Measurements from ENCODE around the gene CNDP1.
A peak's percentile ranks its signal among the peaks of the same experiment; 100 is the strongest.
"Not testable (repeated sequence)": the region's sequence is repeated elsewhere in the genome, so short reads cannot be mapped to it uniquely, and the experiment has no call there.

The CNDP1 gene

DNA sequence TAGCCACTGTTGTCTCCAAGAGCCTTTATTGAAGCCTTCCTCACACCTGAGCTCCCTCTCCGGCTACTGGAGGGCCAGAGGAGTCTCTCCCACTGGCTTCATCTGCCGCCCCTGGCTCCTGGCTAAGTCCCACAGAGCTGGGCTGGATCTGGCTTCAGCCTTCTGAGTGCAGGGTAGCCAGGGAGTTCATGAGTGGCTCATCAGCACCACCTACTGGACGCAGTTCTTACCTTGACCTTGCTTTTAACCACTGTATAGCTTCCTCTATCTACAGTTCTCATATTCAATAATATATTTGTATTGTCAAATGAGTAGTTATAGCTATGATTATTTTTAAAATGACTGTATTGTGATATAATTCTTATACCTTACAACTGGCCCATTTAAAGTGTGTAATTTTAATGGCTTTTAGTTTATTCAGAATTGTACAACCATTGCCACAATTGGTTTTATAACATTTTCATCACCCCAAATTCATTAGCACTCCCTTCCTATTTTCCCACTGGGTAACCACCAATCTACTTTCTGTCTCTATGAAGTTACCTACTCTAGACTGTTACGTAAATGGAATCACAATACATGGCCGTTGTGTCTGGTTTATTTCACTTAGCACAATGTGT, 17.7 kb downstream of the CNDP1 start:
- POLR2A ChIA-PET: no interaction called here

DNA sequence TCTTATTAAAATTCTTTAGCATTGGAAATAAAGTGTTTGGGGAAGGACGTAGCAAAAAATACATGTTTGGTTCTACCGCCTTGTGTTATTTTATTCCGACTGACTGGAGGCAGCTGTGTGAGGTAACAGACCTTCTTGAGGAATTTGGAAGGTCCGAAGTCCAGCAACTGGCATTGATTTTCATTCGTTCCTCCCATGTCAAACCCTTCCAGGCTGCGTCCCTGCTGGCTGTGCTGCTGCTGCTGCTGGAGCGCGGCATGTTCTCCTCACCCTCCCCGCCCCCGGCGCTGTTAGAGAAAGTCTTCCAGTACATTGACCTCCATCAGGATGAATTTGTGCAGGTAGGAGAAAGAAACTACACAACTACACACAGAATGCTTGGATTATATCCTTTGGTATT, 21.8 kb downstream of the CNDP1 start:
- CTCF ChIA-PET: interaction anchor here (1.0 to 1.3 kb wide), 2 partner anchors 9 to 63 kb away, joined by 3 to 4 read pairs; no protein-coding TSS in a partner anchor
- no peak for DNase-seq
- POLR2A ChIA-PET: no interaction called here
- Histone ChIP-seq H3K27ac (ENCODE audit: insufficient read depth in 1 of 2, low read depth in 1 of 2, low read length in 2 of 2, poor library complexity in 1 of 2, severe bottlenecking in 2 of 2) (no peak overlapping the region), H3K9me3 (ENCODE audit: control extremely low read depth in 1 of 5, control insufficient read depth in 4 of 5, insufficient read depth in 2 of 5, low read depth in 1 of 5, low read length in 4 of 5) (no peaks in the 10 kb centered on the region), H3K27me3 (replicated peaks in 2 of 5; ENCODE audit: control insufficient read depth in 4 of 5, insufficient read depth in 5 of 5, low read length in 4 of 5) (peaks cover 0 to 11% (median 0%) of the 10 kb centered on the region in 5 experiments), H3K36me3 (ENCODE audit: control insufficient read depth in 4 of 4, insufficient read depth in 4 of 4, low read length in 3 of 4) (no peaks in the 10 kb centered on the region), H3K4me3 (ENCODE audit: control insufficient read depth in 1 of 7, extremely low read depth in 1 of 7, insufficient read depth in 4 of 7, low read depth in 2 of 7, low read length in 6 of 7) (no peak overlapping the region), H3K4me1 (ENCODE audit: control extremely low read depth in 1 of 4, control insufficient read depth in 4 of 4, insufficient read depth in 4 of 4, low read length in 3 of 4) (no peaks in the 10 kb centered on the region)
- 94% methylated on average over 5 of the region's 11 CpGs for WGBS (ENCODE audit: insufficient coverage)

More for the DNA sequence above, 17.7 kb downstream of the CNDP1 start:
- no peaks in the 10 kb centered on the region for H3K36me3 ChIP-seq (ENCODE audit: control insufficient read depth in 4 of 4, insufficient read depth in 4 of 4, low read length in 3 of 4)
- no peaks in the 10 kb centered on the region for H3K4me1 ChIP-seq (ENCODE audit: control extremely low read depth in 1 of 4, control insufficient read depth in 4 of 4, insufficient read depth in 4 of 4, low read length in 3 of 4)
- H3K4me3 ChIP-seq (ENCODE audit: control insufficient read depth in 1 of 7, extremely low read depth in 1 of 7, insufficient read depth in 4 of 7, low read depth in 2 of 7, low read length in 6 of 7): no peak overlapping the region
- peaks cover 1 to 20% (median 7%) of the 10 kb centered on the region in 5 experiments for H3K9me3 ChIP-seq (ENCODE audit: control extremely low read depth in 1 of 5, control insufficient read depth in 4 of 5, insufficient read depth in 2 of 5, low read depth in 1 of 5, low read length in 4 of 5)
- peaks cover 0 to 5% (median 0%) of the 10 kb centered on the region in 5 experiments for H3K27me3 ChIP-seq (replicated peaks in 2 of 5; ENCODE audit: control insufficient read depth in 4 of 5, insufficient read depth in 5 of 5, low read length in 4 of 5)
- WGBS (ENCODE audit: insufficient coverage): 14% methylated on average over 1 of the region's 5 CpGs
- peak; percentile 83 to 92 (median 86) for DNase-seq
- CTCF ChIA-PET: interaction anchor here (0.7 to 3.4 kb wide), 26 partner anchors 8 to 357 kb away, joined by 3 to 48 read pairs (median 4); no protein-coding TSS in a partner anchor
- no peak overlapping the region for H3K27ac ChIP-seq (ENCODE audit: insufficient read depth in 1 of 2, low read depth in 1 of 2, low read length in 2 of 2, poor library complexity in 1 of 2, severe bottlenecking in 2 of 2)

DNA sequence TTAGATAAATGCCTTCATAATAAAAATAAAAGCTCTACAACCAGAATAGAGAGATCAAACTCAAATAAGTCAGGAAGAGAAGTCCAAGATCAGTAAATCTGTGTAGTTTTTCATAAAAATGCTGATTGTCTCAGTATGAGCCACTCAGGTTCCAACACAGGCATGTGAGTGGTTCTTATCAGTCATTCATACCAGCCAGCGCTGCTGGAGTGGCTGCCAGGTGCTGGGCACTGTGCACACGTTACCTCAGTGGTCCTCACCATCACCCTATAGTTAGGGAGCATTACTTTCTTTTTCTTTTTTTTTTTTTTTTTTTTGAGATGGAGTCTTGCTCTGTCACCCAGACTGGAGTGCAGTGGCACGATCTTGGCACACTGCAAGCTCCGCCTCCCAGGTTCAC, 23.8 kb downstream of the CNDP1 start:
- Histone ChIP-seq H3K27ac (ENCODE audit: insufficient read depth in 1 of 2, low read depth in 1 of 2, low read length in 2 of 2, poor library complexity in 1 of 2, severe bottlenecking in 2 of 2) (no peak overlapping the region), H3K4me3 (ENCODE audit: control insufficient read depth in 1 of 7, extremely low read depth in 1 of 7, insufficient read depth in 4 of 7, low read depth in 2 of 7, low read length in 6 of 7) (no peak overlapping the region), H3K4me1 (ENCODE audit: control extremely low read depth in 1 of 4, control insufficient read depth in 4 of 4, insufficient read depth in 4 of 4, low read length in 3 of 4) (no peaks in the 10 kb centered on the region), H3K36me3 (ENCODE audit: control insufficient read depth in 4 of 4, insufficient read depth in 4 of 4, low read length in 3 of 4) (no peaks in the 10 kb centered on the region), H3K9me3 (ENCODE audit: control extremely low read depth in 1 of 5, control insufficient read depth in 4 of 5, insufficient read depth in 2 of 5, low read depth in 1 of 5, low read length in 4 of 5) (no peaks in the 10 kb centered on the region), H3K27me3 (replicated peaks in 2 of 5; ENCODE audit: control insufficient read depth in 4 of 5, insufficient read depth in 5 of 5, low read length in 4 of 5) (peaks cover 0 to 11% (median 1%) of the 10 kb centered on the region in 5 experiments)
- WGBS (ENCODE audit: insufficient coverage): no CpG with 5 or more reads among the region's 4 CpGs
- DNase-seq: no peak
- ChIA-PET POLR2A (no interaction called here), CTCF (no interaction called here)

DNA sequence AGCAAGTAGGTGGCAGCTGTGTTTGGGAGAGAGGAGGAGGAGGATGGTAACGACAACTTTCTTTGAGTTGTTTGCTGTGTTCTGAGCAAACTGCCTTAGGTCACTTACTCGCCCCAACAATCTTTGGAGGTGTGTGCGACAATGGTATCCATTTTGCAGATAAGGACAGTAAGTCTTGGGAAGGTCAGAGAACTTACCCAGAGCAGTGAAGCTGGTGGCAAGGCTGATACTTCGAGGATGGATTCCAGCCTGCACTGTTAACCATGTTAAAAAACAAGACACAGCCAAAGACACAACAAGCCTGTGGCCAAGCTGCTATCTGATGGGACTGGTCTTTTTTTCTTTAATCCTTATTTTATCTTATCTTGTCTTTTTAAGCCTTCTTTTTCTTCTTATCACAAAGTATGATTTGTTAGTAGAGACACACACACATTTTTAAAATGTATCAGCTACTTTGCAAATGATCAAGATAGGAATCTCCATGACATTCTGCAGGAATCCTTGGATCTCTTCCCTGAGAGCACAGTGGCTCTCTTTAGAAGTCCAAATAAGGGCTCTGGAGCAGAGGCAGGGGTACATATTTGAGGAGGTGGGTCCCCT, 27.9 kb downstream of the CNDP1 start:
- no peak overlapping the region for H3K27ac ChIP-seq (ENCODE audit: insufficient read depth in 1 of 2, low read depth in 1 of 2, low read length in 2 of 2, poor library complexity in 1 of 2, severe bottlenecking in 2 of 2)
- POLR2A ChIA-PET: no interaction called here
- WGBS (ENCODE audit: insufficient coverage): 94% methylated on average over 3 of the region's 4 CpGs
- no peak for DNase-seq
- CTCF ChIA-PET: interaction anchor here (1.3 kb wide), 1 partner anchor 10 kb away, joined by 5 read pairs; no protein-coding TSS in a partner anchor
- no peaks in the 10 kb centered on the region for H3K36me3 ChIP-seq (ENCODE audit: control insufficient read depth in 4 of 4, insufficient read depth in 4 of 4, low read length in 3 of 4)
- no peaks in the 10 kb centered on the region for H3K4me1 ChIP-seq (ENCODE audit: control extremely low read depth in 1 of 4, control insufficient read depth in 4 of 4, insufficient read depth in 4 of 4, low read length in 3 of 4)
- no peak overlapping the region for H3K4me3 ChIP-seq (ENCODE audit: control insufficient read depth in 1 of 7, extremely low read depth in 1 of 7, insufficient read depth in 4 of 7, low read depth in 2 of 7, low read length in 6 of 7)
- H3K27me3 ChIP-seq (replicated peaks in 2 of 5; ENCODE audit: control insufficient read depth in 4 of 5, insufficient read depth in 5 of 5, low read length in 4 of 5): peaks cover 0 to 6% (median 1%) of the 10 kb centered on the region in 5 experiments
- peaks cover 0 to 3% (median 0%) of the 10 kb centered on the region in 5 experiments for H3K9me3 ChIP-seq (ENCODE audit: control extremely low read depth in 1 of 5, control insufficient read depth in 4 of 5, insufficient read depth in 2 of 5, low read depth in 1 of 5, low read length in 4 of 5)

DNA sequence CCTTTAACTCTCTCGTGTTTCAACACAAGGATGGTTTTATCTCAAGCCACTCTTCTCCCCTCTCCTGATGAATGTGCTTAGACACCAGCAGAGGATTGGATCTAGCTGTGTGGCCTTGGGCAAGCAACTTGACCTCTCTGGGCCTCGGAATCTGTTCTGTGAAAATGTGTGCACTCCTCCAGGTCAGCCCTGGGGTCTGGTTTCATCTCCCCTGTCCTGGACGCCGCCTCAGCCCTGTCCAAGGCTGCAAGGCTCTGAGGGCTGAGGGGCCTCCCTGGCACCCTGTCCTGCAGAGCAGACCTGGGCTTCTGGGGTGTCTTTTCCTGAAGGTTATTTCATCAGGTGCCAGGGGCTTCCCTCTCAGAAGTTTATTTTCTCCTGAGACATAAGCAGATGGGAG, 28.5 kb downstream of the CNDP1 start:
- Histone ChIP-seq H3K27ac (ENCODE audit: insufficient read depth in 1 of 2, low read depth in 1 of 2, low read length in 2 of 2, poor library complexity in 1 of 2, severe bottlenecking in 2 of 2) (no peak overlapping the region), H3K27me3 (replicated peaks in 2 of 5; ENCODE audit: control insufficient read depth in 4 of 5, insufficient read depth in 5 of 5, low read length in 4 of 5) (peaks cover 0 to 6% (median 1%) of the 10 kb centered on the region in 5 experiments), H3K9me3 (ENCODE audit: control extremely low read depth in 1 of 5, control insufficient read depth in 4 of 5, insufficient read depth in 2 of 5, low read depth in 1 of 5, low read length in 4 of 5) (peaks cover 0 to 3% (median 0%) of the 10 kb centered on the region in 5 experiments), H3K4me1 (ENCODE audit: control extremely low read depth in 1 of 4, control insufficient read depth in 4 of 4, insufficient read depth in 4 of 4, low read length in 3 of 4) (peaks cover 0 to 1% (median 0%) of the 10 kb centered on the region in 4 experiments), H3K36me3 (ENCODE audit: control insufficient read depth in 4 of 4, insufficient read depth in 4 of 4, low read length in 3 of 4) (no peaks in the 10 kb centered on the region), H3K4me3 (ENCODE audit: control insufficient read depth in 1 of 7, extremely low read depth in 1 of 7, insufficient read depth in 4 of 7, low read depth in 2 of 7, low read length in 6 of 7) (no peak overlapping the region)
- ChIA-PET CTCF (no interaction called here), POLR2A (no interaction called here)
- no peak for DNase-seq
- 98% methylated on average over 4 of the region's 4 CpGs for WGBS (ENCODE audit: insufficient coverage)

DNA sequence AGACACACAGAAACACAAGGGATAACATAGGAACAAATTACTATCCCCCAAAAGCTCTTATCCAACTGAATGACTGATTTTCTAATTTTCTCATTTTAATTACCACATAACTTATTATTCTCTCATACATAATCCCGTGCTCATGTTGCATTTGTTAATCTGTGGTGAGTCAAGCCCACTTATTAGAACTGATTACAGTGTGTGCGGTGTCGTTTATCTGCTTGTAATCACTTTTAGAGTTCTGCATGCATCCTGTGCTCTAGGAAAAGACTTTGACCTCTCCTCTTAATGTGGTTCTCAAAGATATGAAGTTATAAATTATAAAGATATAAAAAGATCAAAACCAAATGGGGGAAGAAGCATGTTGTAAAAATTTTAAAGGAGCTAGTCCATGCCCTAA, 29.7 kb downstream of the CNDP1 start:
- WGBS (ENCODE audit: insufficient coverage): no CpG with 5 or more reads among the region's 3 CpGs
- peaks cover 0 to 5% (median 2%) of the 10 kb centered on the region in 5 experiments for H3K27me3 ChIP-seq (replicated peaks in 2 of 5; ENCODE audit: control insufficient read depth in 4 of 5, insufficient read depth in 5 of 5, low read length in 4 of 5)
- DNase-seq: peak; percentile 35 to 74 (median 55)
- no peak overlapping the region for H3K27ac ChIP-seq (ENCODE audit: insufficient read depth in 1 of 2, low read depth in 1 of 2, low read length in 2 of 2, poor library complexity in 1 of 2, severe bottlenecking in 2 of 2)
- no peak overlapping the region for H3K4me3 ChIP-seq (ENCODE audit: control insufficient read depth in 1 of 7, extremely low read depth in 1 of 7, insufficient read depth in 4 of 7, low read depth in 2 of 7, low read length in 6 of 7)
- H3K4me1 ChIP-seq (ENCODE audit: control extremely low read depth in 1 of 4, control insufficient read depth in 4 of 4, insufficient read depth in 4 of 4, low read length in 3 of 4): peaks cover 0 to 5% (median 0%) of the 10 kb centered on the region in 4 experiments
- no peaks in the 10 kb centered on the region for H3K36me3 ChIP-seq (ENCODE audit: control insufficient read depth in 4 of 4, insufficient read depth in 4 of 4, low read length in 3 of 4)
- ChIA-PET POLR2A (no interaction called here), CTCF (interaction anchor here (0.6 to 1.1 kb wide), 3 partner anchors 70 to 222 kb away, joined by 3 read pairs; no protein-coding TSS in a partner anchor)
- peaks cover 0 to 3% (median 0%) of the 10 kb centered on the region in 5 experiments for H3K9me3 ChIP-seq (ENCODE audit: control extremely low read depth in 1 of 5, control insufficient read depth in 4 of 5, insufficient read depth in 2 of 5, low read depth in 1 of 5, low read length in 4 of 5)

DNA sequence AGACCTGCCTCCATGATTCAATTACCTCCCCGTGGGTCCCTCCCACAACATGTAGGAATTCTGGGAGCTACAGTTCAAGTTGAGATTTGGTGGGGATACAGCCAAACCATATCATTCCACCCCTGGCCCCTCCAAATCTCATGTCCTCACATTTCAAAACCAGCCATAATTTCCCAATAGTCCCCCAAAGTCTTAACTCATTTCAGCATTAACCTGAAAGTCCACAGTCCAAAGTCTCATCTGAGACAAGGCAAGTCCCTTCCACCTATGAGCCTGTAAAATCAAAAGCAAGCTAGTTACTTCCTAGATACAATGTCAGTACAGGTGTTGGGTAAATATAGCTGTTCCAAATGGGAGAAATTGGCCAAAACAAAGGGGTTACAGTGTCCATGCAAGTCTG, 30.9 kb downstream of the CNDP1 start:
- no CpG with 5 or more reads among the region's 1 CpG for WGBS (ENCODE audit: insufficient coverage)
- H3K27ac ChIP-seq (ENCODE audit: insufficient read depth in 1 of 2, low read depth in 1 of 2, low read length in 2 of 2, poor library complexity in 1 of 2, severe bottlenecking in 2 of 2); H3K9me3 ChIP-seq (ENCODE audit: control extremely low read depth in 1 of 5, control insufficient read depth in 4 of 5, insufficient read depth in 2 of 5, low read depth in 1 of 5, low read length in 4 of 5); POLR2A ChIA-PET; H3K36me3 ChIP-seq (ENCODE audit: control insufficient read depth in 4 of 4, insufficient read depth in 4 of 4, low read length in 3 of 4); H3K4me1 ChIP-seq (ENCODE audit: control extremely low read depth in 1 of 4, control insufficient read depth in 4 of 4, insufficient read depth in 4 of 4, low read length in 3 of 4); DNase-seq; H3K4me3 ChIP-seq (ENCODE audit: control insufficient read depth in 1 of 7, extremely low read depth in 1 of 7, insufficient read depth in 4 of 7, low read depth in 2 of 7, low read length in 6 of 7); H3K27me3 ChIP-seq (replicated peaks in 2 of 5; ENCODE audit: control insufficient read depth in 4 of 5, insufficient read depth in 5 of 5, low read length in 4 of 5): not testable (repeated sequence)
- CTCF ChIA-PET: interaction anchor here (0.6 to 1.6 kb wide), 3 partner anchors 9 to 72 kb away, joined by 3 to 6 read pairs (median 3); no protein-coding TSS in a partner anchor
